ENCODE measurements around the gene GRIK4.

GRIK4 gene

GRCh38 chr11:120834686-120835210 lies 323.2 kb downstream of the GRIK4 start:
- no peak for DNase-seq (ENCODE audit: low read depth in 2 of 2)

- DNase-seq (ENCODE audit: low read depth in 2 of 2), result no peak
These were observed 324.2 kb downstream of the GRIK4 start for GRCh38 chr11:120835601-120836228.

- no peak for DNase-seq (ENCODE audit: low read depth in 2 of 2)
These were observed 326.1 kb downstream of the GRIK4 start for GRCh38 chr11:120837696-120838095.

GRCh38 chr11:120839201-120839600 lies 327.7 kb downstream of the GRIK4 start:
- no peak for DNase-seq (ENCODE audit: low read depth in 2 of 2)

GRCh38 chr11:120839846-120840402 lies 328.4 kb downstream of the GRIK4 start:
- no peak for DNase-seq (ENCODE audit: low read depth in 2 of 2)

- DNase-seq (ENCODE audit: low read depth in 2 of 2), result no peak
These were observed 329.1 kb downstream of the GRIK4 start for GRCh38 chr11:120840661-120841060.

- no peak for DNase-seq (ENCODE audit: low read depth in 2 of 2)
These were observed 329.5 kb downstream of the GRIK4 start for GRCh38 chr11:120841074-120841473.

- DNase-seq (ENCODE audit: low read depth in 2 of 2), result no peak
These were observed 330.6 kb downstream of the GRIK4 start for GRCh38 chr11:120842195-120842594.

DNA sequence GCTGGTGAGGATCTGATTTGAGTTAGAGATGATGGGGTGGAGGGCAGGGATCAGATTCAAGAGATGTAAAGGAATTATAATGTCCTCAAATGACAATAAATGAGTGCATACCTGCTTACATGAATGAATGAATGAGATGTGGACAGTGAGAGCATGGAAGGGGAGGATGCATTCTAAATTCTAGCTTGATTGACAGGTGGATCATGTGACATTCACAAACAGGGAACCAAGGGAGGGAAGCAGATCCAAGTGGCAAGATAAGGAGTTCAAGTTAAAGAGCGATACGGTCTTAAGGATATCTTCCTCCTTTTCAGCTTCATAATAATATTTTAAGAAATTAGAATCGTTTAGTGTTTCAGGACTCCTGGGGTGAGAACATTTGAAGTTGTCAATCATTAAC lies 341.9 kb downstream of the GRIK4 start:
- DNase-seq (ENCODE audit: low read depth in 2 of 2), result no peak

GRCh38 chr11:120854988-120855387 lies 343.4 kb downstream of the GRIK4 start:
- DNase-seq (ENCODE audit: low read depth in 2 of 2), result no peak

- DNase-seq (ENCODE audit: low read depth in 2 of 2), result no peak
These were observed 346.0 kb downstream of the GRIK4 start for GRCh38 chr11:120857508-120857907.

- no peak for DNase-seq (ENCODE audit: low read depth in 2 of 2)
These were observed 347.2 kb downstream of the GRIK4 start for GRCh38 chr11:120858740-120859139.

DNA sequence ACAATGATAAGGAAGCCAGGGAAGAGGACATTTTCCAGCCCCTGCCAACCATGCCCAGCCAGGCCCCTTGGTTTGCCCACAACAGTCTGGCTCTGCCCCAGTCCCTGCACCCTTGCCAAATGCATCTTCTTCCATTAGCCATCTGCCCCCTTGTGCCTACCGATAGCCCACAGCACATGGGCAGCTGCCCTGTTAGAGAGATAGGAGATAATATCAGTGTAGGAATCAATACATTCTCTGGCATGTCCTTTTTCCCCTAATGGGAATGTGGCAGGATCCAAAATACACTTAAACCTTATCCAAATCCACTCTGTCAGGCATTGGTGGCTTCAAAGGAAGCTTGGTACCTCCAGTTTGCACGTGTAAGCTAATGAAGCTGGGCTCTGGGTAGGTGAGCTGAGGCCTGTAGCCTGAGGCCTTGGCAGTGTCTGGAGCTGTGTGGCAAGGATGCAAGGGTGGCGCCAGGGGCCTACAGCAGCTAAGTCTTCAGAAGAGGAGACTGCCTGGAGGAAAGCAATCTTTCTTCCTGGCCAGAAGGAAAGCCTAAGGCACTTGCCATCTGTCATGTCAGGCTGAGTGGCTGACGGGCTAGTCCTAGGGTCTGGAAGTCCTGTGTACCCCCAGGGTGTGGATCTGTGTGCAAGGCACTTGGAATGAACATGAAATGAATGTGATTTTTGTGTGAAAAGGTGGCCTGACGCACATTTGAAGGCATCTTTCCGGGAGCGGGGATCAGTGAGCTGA lies 348.2 kb downstream of the GRIK4 start:
- no peak for DNase-seq (ENCODE audit: low read depth in 2 of 2)

DNA sequence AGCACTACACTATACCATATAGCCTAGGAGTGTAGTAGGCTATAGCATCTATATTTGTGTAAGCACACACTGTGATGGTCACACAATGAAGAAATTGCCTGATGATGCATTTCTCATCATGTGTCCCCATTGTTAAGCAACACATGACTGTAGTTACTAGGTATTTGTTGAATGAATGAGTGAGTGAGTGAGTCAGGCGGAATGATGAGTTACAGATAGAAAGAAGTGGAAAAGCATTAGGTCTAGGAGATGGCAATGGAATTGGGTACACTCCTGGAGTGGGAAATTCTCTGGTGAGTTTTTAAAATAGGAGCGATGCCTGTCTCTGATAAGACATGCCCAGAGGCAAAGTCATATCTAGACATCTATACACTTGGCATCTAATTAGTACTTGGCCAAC lies 351.8 kb downstream of the GRIK4 start:
- no peak for DNase-seq (ENCODE audit: low read depth in 2 of 2)

DNA sequence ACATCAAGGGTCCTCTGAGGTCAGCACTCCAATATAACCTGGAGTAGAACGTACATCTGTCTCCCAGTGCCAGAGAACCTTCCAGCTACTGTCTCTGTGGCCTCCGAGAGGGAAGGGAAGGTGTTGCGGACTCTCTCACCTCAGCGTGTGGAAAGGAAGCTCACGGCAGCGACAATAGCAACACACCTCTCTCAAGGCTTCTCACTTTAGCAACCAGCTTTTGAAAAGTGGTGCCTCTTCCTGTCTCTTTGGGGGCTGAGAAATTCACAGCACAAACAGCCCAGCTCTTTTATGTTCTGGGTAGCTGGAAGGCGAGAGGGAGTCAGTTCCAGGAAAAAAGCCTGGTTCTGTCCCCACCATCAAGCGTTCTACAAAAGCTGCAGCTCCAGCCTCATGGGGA lies 355.5 kb downstream of the GRIK4 start:
- no peak for DNase-seq (ENCODE audit: low read depth in 2 of 2)

GRCh38 chr11:120867531-120867930 lies 356.0 kb downstream of the GRIK4 start:
- no peak for DNase-seq (ENCODE audit: low read depth in 2 of 2)

DNA sequence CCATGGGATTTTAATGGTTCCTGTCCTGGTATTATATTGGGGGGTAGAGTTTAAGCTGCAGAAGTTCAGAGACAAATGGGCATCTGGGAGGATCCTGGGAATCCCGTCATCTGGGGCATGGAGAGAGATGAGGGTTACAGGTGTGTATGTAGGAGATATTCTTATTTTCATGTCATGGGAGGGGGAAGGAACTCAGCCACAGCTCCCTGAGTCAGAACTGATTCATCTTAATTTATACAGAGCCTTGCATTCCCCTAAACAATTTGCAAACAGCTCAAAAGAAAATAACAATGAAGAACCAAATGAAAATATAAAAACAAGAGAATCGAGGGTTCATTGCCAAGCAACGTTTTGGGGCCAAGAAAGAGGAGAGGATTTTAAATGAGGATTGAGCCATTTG lies 356.4 kb downstream of the GRIK4 start:
- DNase-seq (ENCODE audit: low read depth in 2 of 2), result no peak

DNA sequence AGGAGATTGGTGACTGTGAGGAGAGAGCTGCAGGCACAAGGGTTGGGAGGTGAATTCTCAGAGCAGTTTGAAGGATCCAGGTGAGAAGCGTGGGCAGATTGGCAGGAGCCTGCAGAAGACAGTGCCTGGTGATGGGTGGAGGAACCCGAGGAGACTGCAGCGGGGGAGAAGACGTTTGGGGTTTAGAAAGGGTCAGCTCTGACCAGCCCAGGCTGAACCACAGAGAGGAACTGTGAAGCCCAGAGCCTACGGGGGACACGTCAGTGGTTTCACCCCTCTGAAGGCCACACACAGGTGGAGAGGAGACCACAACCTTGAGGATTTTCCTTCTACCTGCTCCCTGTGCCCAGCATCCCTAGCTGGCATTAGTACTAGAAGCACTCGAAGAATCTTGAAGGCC lies 357.5 kb downstream of the GRIK4 start:
- DNase-seq (ENCODE audit: low read depth in 2 of 2), result no peak

DNA sequence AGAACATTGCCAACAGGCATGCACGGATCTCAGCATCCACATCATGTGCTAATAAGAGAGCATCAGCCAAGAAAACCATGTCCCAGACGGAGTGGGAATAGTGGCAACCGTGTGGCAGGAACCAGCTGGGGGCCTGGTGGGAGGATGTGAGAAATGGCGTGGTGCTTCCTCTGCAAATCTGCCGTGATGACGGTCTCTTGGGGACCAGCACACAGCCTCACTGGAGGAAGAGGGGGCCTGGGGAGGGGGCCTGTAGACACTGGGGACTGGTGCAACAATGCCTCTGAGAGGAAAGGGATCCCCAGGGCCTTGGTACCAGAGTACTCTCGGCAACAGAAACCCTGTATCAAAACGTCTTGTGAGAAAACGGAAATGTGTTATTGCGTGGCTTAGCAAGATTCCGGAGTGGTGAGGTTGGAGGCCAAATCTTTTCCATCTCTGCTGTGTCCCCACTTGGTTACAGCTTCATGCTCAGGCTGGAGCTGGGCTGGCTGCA lies 358.0 kb downstream of the GRIK4 start:
- no peak for DNase-seq (ENCODE audit: low read depth in 2 of 2)

GRCh38 chr11:120871194-120871593 lies 359.6 kb downstream of the GRIK4 start:
- DNase-seq (ENCODE audit: low read depth in 2 of 2), result no peak

- no peak for DNase-seq (ENCODE audit: low read depth in 2 of 2)
These were observed 360.4 kb downstream of the GRIK4 start for GRCh38 chr11:120871924-120872323.

DNA sequence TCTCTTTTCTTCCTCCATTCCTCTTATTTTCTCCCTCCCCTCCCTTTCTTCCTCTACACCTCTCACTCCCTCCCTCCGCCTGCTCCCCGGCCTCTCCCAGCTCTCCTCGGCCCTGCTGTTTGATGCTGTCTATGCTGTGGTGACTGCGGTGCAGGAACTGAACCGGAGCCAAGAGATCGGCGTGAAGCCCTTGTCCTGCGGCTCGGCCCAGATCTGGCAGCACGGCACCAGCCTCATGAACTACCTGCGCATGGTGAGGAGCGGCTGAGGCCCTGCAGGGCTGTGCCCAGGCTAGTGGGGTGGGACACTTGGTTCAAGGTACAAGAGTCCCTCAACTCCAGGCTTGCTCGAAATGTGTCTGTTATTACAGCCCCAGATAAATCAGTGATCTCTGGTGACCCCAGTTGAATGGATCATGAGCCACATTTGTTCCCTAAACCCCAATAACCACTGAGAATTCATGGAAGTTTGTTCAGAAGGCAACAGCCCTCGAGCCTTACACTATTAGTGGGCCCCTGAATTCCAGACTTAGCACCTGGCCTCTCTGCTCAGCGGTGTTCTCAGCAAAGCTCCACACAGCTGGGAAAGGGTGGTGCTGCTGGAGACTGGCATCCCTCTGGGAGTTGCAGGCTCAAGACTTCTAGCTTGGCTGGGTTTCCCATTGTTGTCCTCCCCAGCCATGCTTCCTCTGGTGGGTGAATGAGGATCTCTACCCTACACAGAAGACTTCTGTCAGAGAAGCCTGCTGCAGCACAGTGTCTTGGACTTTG lies 362.6 kb downstream of the GRIK4 start:
- DNase-seq (ENCODE audit: low read depth in 2 of 2), result no peak

All from fibroblast of skin of left biceps (primary cell).